KOPT-K1 (cell line): ENCODE measurements around the gene MYO1B.

Experiments
- H3K27ac ChIP-seq: fragments of 200-600 bp; sonication (generic); 2 replicates; pipeline ENCODE4 v1.5.1; 2016; ENCODE audit warnings: antibody characterized with exemption, mild to moderate bottlenecking, low read depth, low read length; ENCODE audit not compliant: poor library complexity, severe bottlenecking
- H3K36me3 ChIP-seq: fragments of 200-600 bp; sonication (generic); 2 replicates; pipeline ENCODE4 v1.5.1; 2017; ENCODE audit warnings: antibody characterized with exemption, mild to moderate bottlenecking, low read length, moderate library complexity; ENCODE audit not compliant: insufficient read depth
- H3K9me3 ChIP-seq: fragments of 200-600 bp; sonication (generic); 2 replicates; pipeline ENCODE4 v1.5.1; 2017; ENCODE audit warnings: antibody characterized with exemption, low read length, mild to moderate bottlenecking; ENCODE audit not compliant: insufficient read depth, poor library complexity, severe bottlenecking

MYO1B gene

GRCh38 chr2:191415858-191416257 is 170.7 kb downstream of the MYO1B start:
- Histone ChIP-seq H3K36me3 (peaks cover 25% of the 10 kb centered on the region), H3K27ac (no peak overlapping the region), H3K9me3 (no peaks in the 10 kb centered on the region)

DNA sequence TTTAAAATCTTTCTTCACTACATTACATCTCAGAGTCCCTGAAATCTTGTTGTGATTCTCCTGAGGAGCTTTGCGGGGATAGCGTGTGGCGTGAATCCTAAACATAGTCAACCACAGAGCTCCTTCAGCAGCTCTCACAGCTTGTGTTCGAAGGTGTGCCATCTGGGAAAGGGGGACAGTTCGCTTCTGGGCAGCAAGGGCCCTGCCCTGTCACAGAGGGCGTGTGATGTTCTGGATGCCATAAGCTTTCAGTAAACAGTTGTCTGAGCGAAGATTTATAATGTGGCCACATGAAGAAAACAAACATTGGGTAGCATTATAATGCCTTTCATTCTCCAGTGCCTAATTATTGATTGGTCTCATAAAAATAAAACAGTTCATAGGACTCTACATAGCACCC is 172.5 kb downstream of the MYO1B start:
- Histone ChIP-seq H3K36me3 (peaks cover 25% of the 10 kb centered on the region), H3K9me3 (no peaks in the 10 kb centered on the region), H3K27ac (no peak overlapping the region)

GRCh38 chr2:191421950-191422349 is 176.7 kb downstream of the MYO1B start:
- no peak overlapping the region for H3K27ac ChIP-seq
- no peaks in the 10 kb centered on the region for H3K9me3 ChIP-seq
- H3K36me3 ChIP-seq, result peaks cover 7% of the 10 kb centered on the region; the same call in 1 of the 2 replicates

GRCh38 chr2:191427031-191427430 is 181.8 kb downstream of the MYO1B start:
- no peaks in the 10 kb centered on the region for H3K36me3 ChIP-seq
- H3K9me3 ChIP-seq, result no peaks in the 10 kb centered on the region
- no peak overlapping the region for H3K27ac ChIP-seq

DNA sequence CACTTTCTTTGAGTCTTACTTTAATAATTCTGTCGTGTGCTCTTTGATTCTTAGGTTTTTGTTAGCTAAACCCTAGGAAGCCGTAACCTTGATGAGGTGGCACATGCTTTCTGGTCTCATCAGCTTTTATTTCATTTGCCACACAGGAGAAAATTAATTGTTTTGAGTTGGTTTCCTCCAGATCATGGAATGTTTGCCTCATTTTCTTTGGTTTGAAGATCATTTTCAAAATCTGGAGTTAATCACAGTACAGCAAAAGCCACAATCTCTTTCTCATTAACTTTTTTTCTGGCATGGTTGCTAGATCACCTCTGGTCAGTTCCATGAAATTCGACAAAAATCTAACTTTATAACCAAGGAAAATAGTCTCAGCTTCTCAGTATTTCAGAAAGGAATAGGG is 182.9 kb downstream of the MYO1B start:
- no peaks in the 10 kb centered on the region for H3K9me3 ChIP-seq
- H3K27ac ChIP-seq, result no peak overlapping the region

DNA sequence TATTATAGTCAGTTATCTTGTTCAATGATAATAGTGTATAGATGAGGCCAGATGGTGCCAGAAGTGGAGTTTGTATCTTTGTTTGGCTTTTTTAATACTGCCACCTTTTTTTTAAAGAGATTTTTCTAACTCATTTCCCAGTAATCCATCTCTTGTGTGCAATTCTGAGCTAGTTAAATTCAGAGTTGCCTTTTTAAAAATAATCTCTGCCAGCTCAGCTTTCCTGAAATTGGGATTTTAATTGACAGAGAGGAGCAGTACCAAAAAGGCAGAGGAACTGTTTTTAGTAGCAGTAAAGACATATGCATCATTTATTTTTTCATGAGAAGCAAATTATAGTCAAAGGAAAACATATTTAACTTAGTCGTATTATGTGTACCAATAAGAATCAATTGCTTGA is 185.3 kb downstream of the MYO1B start:
- no peaks in the 10 kb centered on the region for H3K36me3 ChIP-seq
- no peak overlapping the region for H3K27ac ChIP-seq
- H3K9me3 ChIP-seq, result no peaks in the 10 kb centered on the region

More for the DNA sequence above, 182.9 kb downstream of the MYO1B start:
- no peaks in the 10 kb centered on the region for H3K36me3 ChIP-seq

GRCh38 chr2:191432121-191432520 is 186.9 kb downstream of the MYO1B start:
- Histone ChIP-seq H3K27ac (no peak overlapping the region), H3K9me3 (no peaks in the 10 kb centered on the region), H3K36me3 (no peaks in the 10 kb centered on the region)

- Histone ChIP-seq H3K27ac (no peak overlapping the region), H3K9me3 (no peaks in the 10 kb centered on the region), H3K36me3 (no peaks in the 10 kb centered on the region)
Observed at GRCh38 chr2:191434072-191434471, 188.9 kb downstream of the MYO1B start.

GRCh38 chr2:191435141-191435540 is 189.9 kb downstream of the MYO1B start:
- Histone ChIP-seq H3K36me3 (no peaks in the 10 kb centered on the region), H3K9me3 (no peaks in the 10 kb centered on the region), H3K27ac (no peak overlapping the region)

- no peak overlapping the region for H3K27ac ChIP-seq
- no peaks in the 10 kb centered on the region for H3K9me3 ChIP-seq
- H3K36me3 ChIP-seq, result no peaks in the 10 kb centered on the region
Observed at GRCh38 chr2:191436368-191437055, 191.3 kb downstream of the MYO1B start.

GRCh38 chr2:191439481-191439880 is 194.3 kb downstream of the MYO1B start:
- Histone ChIP-seq H3K9me3 (no peaks in the 10 kb centered on the region), H3K27ac (no peak overlapping the region), H3K36me3 (no peaks in the 10 kb centered on the region)

DNA sequence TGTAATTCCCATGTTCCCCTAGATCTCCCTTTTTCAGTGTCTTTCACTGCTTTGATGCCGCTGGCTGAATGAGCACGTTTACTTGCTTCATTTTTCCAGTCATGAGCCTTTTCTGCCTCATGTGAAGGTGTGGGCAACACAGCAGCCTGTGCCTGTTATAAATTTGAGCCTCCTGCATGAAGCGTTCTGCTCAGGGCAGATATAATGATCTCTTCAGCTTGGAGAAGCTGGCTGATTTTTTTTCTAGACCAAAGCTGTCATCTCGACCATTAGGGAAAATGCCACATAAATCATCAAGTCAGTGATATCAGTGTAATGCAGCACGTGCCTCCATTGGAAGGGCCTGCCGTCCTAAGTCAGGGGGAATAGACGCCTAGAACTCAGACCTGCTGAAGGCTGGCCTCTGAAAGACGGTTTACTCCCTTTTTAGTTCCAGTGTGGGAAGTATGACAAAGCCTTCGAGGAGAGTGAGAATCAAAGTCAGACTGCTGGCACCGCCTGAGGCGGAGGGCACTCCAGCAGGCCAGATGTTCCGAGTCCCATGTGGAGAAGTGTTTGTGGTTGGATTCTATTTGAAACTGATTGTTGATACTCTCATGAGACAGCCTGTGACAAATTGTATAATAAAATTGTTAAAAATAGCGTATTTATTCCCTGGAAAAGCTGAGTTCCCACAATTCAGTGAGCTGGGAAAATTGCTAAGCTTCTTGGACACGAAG is 196.5 kb downstream of the MYO1B start:
- Histone ChIP-seq H3K9me3 (no peaks in the 10 kb centered on the region), H3K27ac (no peak overlapping the region), H3K36me3 (no peaks in the 10 kb centered on the region)

- no peaks in the 10 kb centered on the region for H3K36me3 ChIP-seq
- no peaks in the 10 kb centered on the region for H3K9me3 ChIP-seq
- no peak overlapping the region for H3K27ac ChIP-seq
Observed at GRCh38 chr2:191443446-191443845, 198.2 kb downstream of the MYO1B start.

- Histone ChIP-seq H3K9me3 (no peaks in the 10 kb centered on the region), H3K36me3 (no peaks in the 10 kb centered on the region), H3K27ac (no peak overlapping the region)
Observed at GRCh38 chr2:191446910-191447309, 201.7 kb downstream of the MYO1B start.

- no peak overlapping the region for H3K27ac ChIP-seq
- no peaks in the 10 kb centered on the region for H3K36me3 ChIP-seq
- H3K9me3 ChIP-seq, result peaks cover 6% of the 10 kb centered on the region
Observed at GRCh38 chr2:191451116-191451515, 205.9 kb downstream of the MYO1B start.

GRCh38 chr2:191452065-191452464 is 206.9 kb downstream of the MYO1B start:
- Histone ChIP-seq H3K27ac (no peak overlapping the region), H3K36me3 (no peaks in the 10 kb centered on the region), H3K9me3 (peaks cover 6% of the 10 kb centered on the region)
